Ishikawa (cell line): ENCODE data around the gene CDK6.

ENCODE experiments used
- CEBPB ChIP-seq: IDR thresholded peaks from 2 replicates; pipeline ENCODE4 v1.6.1; 2012
- CREB1 ChIP-seq: IDR thresholded peaks from 2 replicates; pipeline ENCODE4 v1.6.1; 2012; ENCODE audit warnings: low read depth
- EGR1 ChIP-seq: IDR thresholded peaks from 2 replicates; pipeline ENCODE4 v1.6.1; 2012
- EP300 ChIP-seq: IDR thresholded peaks from 2 replicates; pipeline ENCODE4 v1.6.1; 2012; ENCODE audit warnings: borderline replicate concordance
- FOXM1 ChIP-seq: IDR thresholded peaks from 2 replicates; pipeline ENCODE4 v1.6.1; 2012; ENCODE audit warnings: low read depth, borderline replicate concordance
- NFIC ChIP-seq: IDR thresholded peaks from 2 replicates; pipeline ENCODE4 v1.6.1; 2012
- RAD21 ChIP-seq: IDR thresholded peaks from 2 replicates; pipeline ENCODE4 v1.6.1; 2012; ENCODE audit warnings: low read depth
- TAF1 ChIP-seq: IDR thresholded peaks from 2 replicates; pipeline ENCODE4 v1.6.1; 2012; ENCODE audit warnings: low read depth, mild to moderate bottlenecking
- TCF12 ChIP-seq: IDR thresholded peaks from 2 replicates; pipeline ENCODE4 v1.6.1; 2012; ENCODE audit warnings: low read depth
- TEAD4 ChIP-seq: IDR thresholded peaks from 2 replicates; pipeline ENCODE4 v1.6.1; 2012
- USF1 ChIP-seq: IDR thresholded peaks from 2 replicates; pipeline ENCODE4 v1.6.1; 2012
- YY1 ChIP-seq: IDR thresholded peaks from 2 replicates; pipeline ENCODE4 v1.6.1; 2012; ENCODE audit warnings: low read depth
- ZBTB7A ChIP-seq: IDR thresholded peaks from 2 replicates; pipeline ENCODE4 v1.6.1; 2012; ENCODE audit warnings: low read depth
- TF ChIP-seq, protein P1 (sequence below): IDR thresholded peaks from 2 replicates; pipeline ENCODE4 v1.6.1; 2012
- TF ChIP-seq, protein P2 (sequence below): IDR thresholded peaks from 2 replicates; pipeline ENCODE4 v1.6.1; 2012; ENCODE audit warnings: low read depth, mild to moderate bottlenecking

CDK6 gene

GRCh38 chr7:92589056-92589455 is 247.3 kb downstream of the CDK6 start:
- no peak for TF ChIP-seq EP300
- no peak for TF ChIP-seq CEBPB

DNA sequence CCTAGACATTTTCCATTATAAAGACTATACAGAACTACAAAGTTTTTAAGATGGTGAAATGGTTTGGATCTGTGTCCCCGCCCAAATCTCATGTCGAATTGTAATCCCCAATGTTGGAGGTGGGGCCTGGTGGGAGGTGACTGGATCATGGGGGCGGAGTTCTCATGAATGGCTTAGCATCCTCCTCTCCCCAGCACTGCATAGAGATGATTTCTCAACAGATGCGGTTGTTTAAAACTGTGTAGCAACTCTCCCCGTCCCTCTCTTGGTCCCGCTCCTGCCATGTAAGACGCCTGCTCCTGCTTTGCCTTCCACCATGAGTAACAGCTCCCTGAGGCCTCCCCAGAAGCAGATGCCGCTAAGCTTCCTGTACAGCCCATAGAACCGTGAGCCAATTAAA is 247.8 kb downstream of the CDK6 start:
- no peak for TF ChIP-seq TCF12
- no peak for TF ChIP-seq RAD21
- TF ChIP-seq ZBTB7A: no peak

DNA sequence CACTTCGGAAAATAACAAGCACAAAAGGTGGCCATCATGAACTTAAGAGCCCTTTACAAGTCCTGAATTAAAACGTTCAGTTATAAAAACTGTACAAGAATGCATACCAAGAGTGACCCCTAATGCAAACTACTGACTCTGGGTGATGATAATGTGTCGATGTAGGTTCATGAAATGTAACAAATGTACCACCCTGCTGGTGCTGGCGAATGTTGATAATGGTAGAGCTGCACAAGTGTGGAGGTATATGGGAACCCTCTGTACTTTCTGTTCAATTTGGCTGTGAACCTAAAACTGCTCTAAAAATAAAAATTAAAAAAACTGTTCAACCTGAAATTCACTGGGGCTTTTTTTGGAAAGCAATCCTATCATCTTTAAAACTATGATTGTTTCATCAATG is 249.5 kb downstream of the CDK6 start:
- no peak for TF ChIP-seq TEAD4
- TF ChIP-seq CREB1: no peak
- no peak for TF ChIP-seq YY1
- no peak for TF ChIP-seq USF1
- no peak for TF ChIP-seq RAD21

GRCh38 chr7:92586403-92586802 is 250.0 kb downstream of the CDK6 start:
- TF ChIP-seq ZBTB7A (no peak), CEBPB (peak; percentile 4; the same call in 1 of the 2 replicates), NFIC (no peak)

DNA sequence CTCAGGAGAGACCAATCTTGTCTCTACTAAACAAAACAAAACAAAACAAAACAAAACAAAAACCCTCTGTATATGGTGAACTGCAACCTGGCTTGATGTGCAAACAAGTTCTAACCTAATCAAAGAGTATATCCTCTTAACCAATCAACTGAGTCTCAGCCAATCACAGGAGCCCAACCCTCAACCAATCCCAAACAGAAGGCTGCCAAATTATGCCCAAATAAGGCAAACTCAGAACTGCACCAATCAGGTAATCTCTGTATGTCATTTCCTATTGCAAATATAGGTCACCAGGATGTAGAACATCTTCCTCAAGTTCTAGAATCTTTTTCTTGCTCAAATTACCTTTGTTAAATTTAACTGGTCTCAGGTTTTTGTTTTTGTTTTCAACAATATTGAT is 251.4 kb downstream of the CDK6 start:
- TF ChIP-seq, protein P1, sequence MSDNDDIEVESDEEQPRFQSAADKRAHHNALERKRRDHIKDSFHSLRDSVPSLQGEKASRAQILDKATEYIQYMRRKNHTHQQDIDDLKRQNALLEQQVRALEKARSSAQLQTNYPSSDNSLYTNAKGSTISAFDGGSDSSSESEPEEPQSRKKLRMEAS: no peak
- TF ChIP-seq RAD21 (no peak), EP300 (no peak), FOXM1 (no peak), TAF1 (no peak), YY1 (no peak), TCF12 (no peak), TEAD4 (no peak), ZBTB7A (no peak), NFIC (no peak), CREB1 (no peak), CEBPB (no peak), USF1 (no peak), EGR1 (no peak)
- TF ChIP-seq, protein P2, sequence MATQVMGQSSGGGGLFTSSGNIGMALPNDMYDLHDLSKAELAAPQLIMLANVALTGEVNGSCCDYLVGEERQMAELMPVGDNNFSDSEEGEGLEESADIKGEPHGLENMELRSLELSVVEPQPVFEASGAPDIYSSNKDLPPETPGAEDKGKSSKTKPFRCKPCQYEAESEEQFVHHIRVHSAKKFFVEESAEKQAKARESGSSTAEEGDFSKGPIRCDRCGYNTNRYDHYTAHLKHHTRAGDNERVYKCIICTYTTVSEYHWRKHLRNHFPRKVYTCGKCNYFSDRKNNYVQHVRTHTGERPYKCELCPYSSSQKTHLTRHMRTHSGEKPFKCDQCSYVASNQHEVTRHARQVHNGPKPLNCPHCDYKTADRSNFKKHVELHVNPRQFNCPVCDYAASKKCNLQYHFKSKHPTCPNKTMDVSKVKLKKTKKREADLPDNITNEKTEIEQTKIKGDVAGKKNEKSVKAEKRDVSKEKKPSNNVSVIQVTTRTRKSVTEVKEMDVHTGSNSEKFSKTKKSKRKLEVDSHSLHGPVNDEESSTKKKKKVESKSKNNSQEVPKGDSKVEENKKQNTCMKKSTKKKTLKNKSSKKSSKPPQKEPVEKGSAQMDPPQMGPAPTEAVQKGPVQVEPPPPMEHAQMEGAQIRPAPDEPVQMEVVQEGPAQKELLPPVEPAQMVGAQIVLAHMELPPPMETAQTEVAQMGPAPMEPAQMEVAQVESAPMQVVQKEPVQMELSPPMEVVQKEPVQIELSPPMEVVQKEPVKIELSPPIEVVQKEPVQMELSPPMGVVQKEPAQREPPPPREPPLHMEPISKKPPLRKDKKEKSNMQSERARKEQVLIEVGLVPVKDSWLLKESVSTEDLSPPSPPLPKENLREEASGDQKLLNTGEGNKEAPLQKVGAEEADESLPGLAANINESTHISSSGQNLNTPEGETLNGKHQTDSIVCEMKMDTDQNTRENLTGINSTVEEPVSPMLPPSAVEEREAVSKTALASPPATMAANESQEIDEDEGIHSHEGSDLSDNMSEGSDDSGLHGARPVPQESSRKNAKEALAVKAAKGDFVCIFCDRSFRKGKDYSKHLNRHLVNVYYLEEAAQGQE: no peak

GRCh38 chr7:92582948-92583347 is 253.4 kb downstream of the CDK6 start:
- TF ChIP-seq YY1: no peak
- TF ChIP-seq USF1: no peak
- TF ChIP-seq EGR1: no peak
- no peak for TF ChIP-seq RAD21
- TF ChIP-seq TAF1: no peak
- TF ChIP-seq, protein P1: no peak
- no peak for TF ChIP-seq CREB1
- no peak for TF ChIP-seq ZBTB7A
- TF ChIP-seq NFIC: no peak

DNA sequence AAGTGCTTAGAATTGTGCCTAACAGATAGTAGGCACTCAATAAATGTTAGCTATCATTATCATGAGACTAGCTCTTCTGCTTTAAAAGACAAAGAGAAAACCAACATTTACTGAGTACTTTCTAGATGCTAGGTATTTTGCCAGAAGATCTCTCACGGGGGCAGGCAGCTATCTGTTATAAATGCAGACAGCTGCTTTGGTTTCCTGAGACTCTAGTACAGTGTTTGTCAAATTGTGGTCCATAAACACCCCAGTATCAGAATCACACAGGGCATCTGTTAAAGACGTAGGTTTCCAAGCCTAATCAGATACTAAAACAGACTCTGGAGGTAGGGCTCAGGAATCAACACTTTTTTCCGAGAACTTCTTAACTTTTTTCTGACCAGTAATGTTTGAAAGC is 260.1 kb downstream of the CDK6 start:
- TF ChIP-seq FOXM1: no peak
- no peak for TF ChIP-seq NFIC
- TF ChIP-seq EGR1: no peak
- TF ChIP-seq, protein P2: no peak
- TF ChIP-seq ZBTB7A: no peak
- no peak for TF ChIP-seq CREB1
- no peak for TF ChIP-seq RAD21
- TF ChIP-seq USF1: no peak
- TF ChIP-seq, protein P1: no peak
- TF ChIP-seq TAF1: no peak
- TF ChIP-seq TCF12: no peak
- TF ChIP-seq TEAD4: no peak
- TF ChIP-seq CEBPB: no peak
- no peak for TF ChIP-seq YY1
